Stomach (tissue), 9 donors: ENCODE data around the gene RAB6C. TPM values are rescaled to one million over a fixed set of nuclear protein-coding genes. Genes with fewer than 3 reads are reported as not detected.
"Not testable (repeated sequence)": the region's sequence is repeated elsewhere in the genome, so short reads cannot be mapped to it uniquely, and the experiment has no call there.

Experiments used
- DNase-seq, 2 donors: peaks; one replicate each; pipeline versions ENCODE4 v3.0.0 to v3.0.0-alpha.2; 2013 to 2019
- H3K27ac ChIP-seq, 5 donors: fragments of 200-600 bp in 4 of 5; sonication (generic) in 4 of 5; one replicate each; pipeline ENCODE4 v1.5.1; 2013 to 2019; ENCODE audit warnings: mild to moderate bottlenecking in 1 of 5, moderate library complexity in 1 of 5
- H3K27me3 ChIP-seq, 3 donors: fragments of 200-600 bp; sonication (generic); one replicate each; pipeline ENCODE4 v1.5.1; 2017 to 2019; ENCODE audit warnings: mixed run types in 1 of 3
- H3K36me3 ChIP-seq, 4 donors: fragments of 200-600 bp; sonication (generic); 1 replicate in 3 of 4; 2 replicates in 1 of 4; pipeline ENCODE4 v1.5.1; 2016 to 2019
- H3K4me1 ChIP-seq, 4 donors: fragments of 200-600 bp; sonication (generic); one replicate each; pipeline ENCODE4 v1.5.1; 2016 to 2019
- H3K4me3 ChIP-seq, 4 donors: fragments of 200-600 bp; sonication (generic) in 3 of 4; one replicate each; pipeline ENCODE4 v1.5.1; 2016 to 2019; ENCODE audit warnings: mild to moderate bottlenecking in 1 of 4
- H3K9me3 ChIP-seq, 4 donors: fragments of 200-600 bp; sonication (generic); one replicate each; pipeline ENCODE4 v1.5.1; 2016 to 2019
- EP300 ChIP-seq: sonication (generic); formaldehyde crosslinking; IDR thresholded peaks from one replicate; pipeline ENCODE4 v1.6.1; 2017; ENCODE audit warnings: antibody characterized with exemption
- POLR2A ChIP-seq, 4 donors: fragments of 450-650 bp; IDR thresholded peaks; one replicate each; pipeline ENCODE4 v1.6.1; 2016; ENCODE audit warnings: antibody characterized with exemption in 4 of 4, control low read depth in 2 of 4, mild to moderate bottlenecking in 1 of 4, moderate library complexity in 1 of 4
- POLR2AphosphoS5 ChIP-seq, 3 donors: sonication (generic); formaldehyde crosslinking; IDR thresholded peaks; one replicate each; pipeline ENCODE4 v1.6.1; 2016; ENCODE audit warnings: antibody characterized with exemption in 3 of 3
- WGBS, 5 donors: extraction: QIAGEN DNeasy Blood & Tissue Kit in 3 of 5; methylation state at CpG; one replicate each; pipeline versions ENCODE4 v1.1.5 to v1.1.7; 2013 to 2018; 5-methylcytosine and 5-hydroxymethylcytosine counted together
- intact Hi-C: fragments of 100-400 bp; cut with DNase I; formaldehyde crosslinking; loops from one replicate; pipeline ENCODE4 v1.15.1; 2023; ENCODE audit warnings: low total_unique reads
- polyA plus RNA-seq, 3 donors: library from polyadenylated mRNA; stranded (reverse); fragments of 200-250 nt; gene quantifications; one replicate each; pipeline ENCODE4 v1.2.3, GENCODE V29; 2013
- total RNA-seq, 5 donors: library from RNA; depleted of rRNA; stranded (reverse); fragments of >200 nt; gene quantifications; one replicate each; pipeline versions ENCODE4 v1.1.0 to v1.2.3, GENCODE V29; 2014 to 2016
- TF ChIP-seq, protein P1 (sequence below), 7 experiments: fragments of 450-650 bp in 4 of 7; fragments of 200-600 bp in 3 of 7; sonication (generic) in 3 of 7; IDR thresholded peaks; one replicate each; pipeline ENCODE4 v1.5.1; 2016 to 2019; ENCODE audit warnings: antibody characterized with exemption in 7 of 7, control low read depth in 2 of 7, mild to moderate bottlenecking in 1 of 7
- donor health status: healthy with polysubstance abuse.
- donor health status: Bipolar disorder and iron deficiency.
- donor health status: healthy.

The RAB6C gene
- total and polyA plus RNA-seq, 8 donors: 0.18 TPM; not detected in 7

GRCh38 chr2:129984426-129984825, 5.0 kb downstream of the RAB6C start:
- DNase-seq: no peak
- TF ChIP-seq, protein P1, sequence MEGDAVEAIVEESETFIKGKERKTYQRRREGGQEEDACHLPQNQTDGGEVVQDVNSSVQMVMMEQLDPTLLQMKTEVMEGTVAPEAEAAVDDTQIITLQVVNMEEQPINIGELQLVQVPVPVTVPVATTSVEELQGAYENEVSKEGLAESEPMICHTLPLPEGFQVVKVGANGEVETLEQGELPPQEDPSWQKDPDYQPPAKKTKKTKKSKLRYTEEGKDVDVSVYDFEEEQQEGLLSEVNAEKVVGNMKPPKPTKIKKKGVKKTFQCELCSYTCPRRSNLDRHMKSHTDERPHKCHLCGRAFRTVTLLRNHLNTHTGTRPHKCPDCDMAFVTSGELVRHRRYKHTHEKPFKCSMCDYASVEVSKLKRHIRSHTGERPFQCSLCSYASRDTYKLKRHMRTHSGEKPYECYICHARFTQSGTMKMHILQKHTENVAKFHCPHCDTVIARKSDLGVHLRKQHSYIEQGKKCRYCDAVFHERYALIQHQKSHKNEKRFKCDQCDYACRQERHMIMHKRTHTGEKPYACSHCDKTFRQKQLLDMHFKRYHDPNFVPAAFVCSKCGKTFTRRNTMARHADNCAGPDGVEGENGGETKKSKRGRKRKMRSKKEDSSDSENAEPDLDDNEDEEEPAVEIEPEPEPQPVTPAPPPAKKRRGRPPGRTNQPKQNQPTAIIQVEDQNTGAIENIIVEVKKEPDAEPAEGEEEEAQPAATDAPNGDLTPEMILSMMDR (IDR thresholded peaks at IDR 0.05): no peak
- TF ChIP-seq POLR2A (IDR thresholded peaks at IDR 0.05) (no peak), EP300 (no peak), POLR2AphosphoS5 (IDR thresholded peaks at IDR 0.05) (no peak)
- Histone ChIP-seq H3K27me3 (peaks cover 0 to 43% (median 9%) of the 10 kb centered on the region in 3 donors), H3K27ac (no peak overlapping the region), H3K9me3 (no peaks in the 10 kb centered on the region), H3K4me1 (peaks cover 0 to 5% (median 5%) of the 10 kb centered on the region in 4 donors), H3K36me3 (no peaks in the 10 kb centered on the region), H3K4me3 (no peak overlapping the region)
- 74 to 83% (median 80%) methylated on average over 2 of the region's 2 CpGs for WGBS, 5 donors
- intact Hi-C loops: no loop called here

- 5 to 7% (median 6%) methylated on average over 19 to 36 of the region's 49 CpGs for WGBS, 5 donors
Observed at GRCh38 chr2:129992415-129993006, 13.0 kb downstream of the RAB6C start.

GRCh38 chr2:129993151-129993550, 13.7 kb downstream of the RAB6C start:
- 23 to 41% (median 35%) methylated on average over 14 to 20 of the region's 20 CpGs for WGBS, 5 donors
- H3K36me3 ChIP-seq, H3K9me3 ChIP-seq, DNase-seq, H3K4me1 ChIP-seq, H3K4me3 ChIP-seq, H3K27ac ChIP-seq, intact Hi-C loops: not testable (repeated sequence)
- peaks cover 0 to 56% (median 11%) of the 10 kb centered on the region in 3 donors for H3K27me3 ChIP-seq

More at GRCh38 chr2:129992415-129993006, 13.0 kb downstream of the RAB6C start:
- H3K9me3 ChIP-seq, DNase-seq, intact Hi-C loops, H3K27ac ChIP-seq, H3K36me3 ChIP-seq, H3K4me1 ChIP-seq, H3K4me3 ChIP-seq: not testable (repeated sequence)
- H3K27me3 ChIP-seq: peaks cover 0 to 55% (median 11%) of the 10 kb centered on the region in 3 donors

DNA sequence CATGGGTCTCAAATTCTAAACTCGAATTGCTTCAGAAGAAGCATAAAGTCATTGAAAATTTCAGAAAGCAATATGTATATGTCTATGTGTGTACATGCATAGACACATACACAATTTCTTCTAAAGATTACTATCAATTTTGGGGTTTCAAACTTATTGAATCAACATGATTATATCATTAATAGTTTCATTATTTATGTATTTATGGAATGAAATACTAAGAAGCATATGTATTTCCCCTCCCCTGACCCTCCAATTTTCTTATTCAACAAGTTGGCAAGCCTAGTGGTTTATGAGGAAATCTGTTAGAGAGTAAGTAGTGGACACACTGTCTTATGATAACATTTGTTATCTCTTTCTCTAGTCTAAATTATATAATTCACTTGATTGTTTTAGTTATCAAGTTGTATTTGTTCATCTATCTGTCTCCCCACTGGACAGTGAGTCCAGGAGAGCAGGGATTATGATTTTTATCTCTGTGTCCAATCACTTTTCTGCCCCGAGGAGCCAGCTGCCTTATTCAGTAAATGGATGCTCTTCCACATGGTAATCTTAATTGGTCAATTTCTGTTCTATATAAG, 17.3 kb downstream of the RAB6C start:
- WGBS, 5 donors: 56 to 66% (median 61%) methylated on average over 2 of the region's 2 CpGs
- peaks cover 0 to 16% (median 8%) of the 10 kb centered on the region in 4 donors for H3K9me3 ChIP-seq
- intact Hi-C loops, H3K4me1 ChIP-seq, H3K36me3 ChIP-seq, DNase-seq, H3K4me3 ChIP-seq, H3K27ac ChIP-seq: not testable (repeated sequence)
- peaks cover 0 to 38% (median 7%) of the 10 kb centered on the region in 3 donors for H3K27me3 ChIP-seq

DNA sequence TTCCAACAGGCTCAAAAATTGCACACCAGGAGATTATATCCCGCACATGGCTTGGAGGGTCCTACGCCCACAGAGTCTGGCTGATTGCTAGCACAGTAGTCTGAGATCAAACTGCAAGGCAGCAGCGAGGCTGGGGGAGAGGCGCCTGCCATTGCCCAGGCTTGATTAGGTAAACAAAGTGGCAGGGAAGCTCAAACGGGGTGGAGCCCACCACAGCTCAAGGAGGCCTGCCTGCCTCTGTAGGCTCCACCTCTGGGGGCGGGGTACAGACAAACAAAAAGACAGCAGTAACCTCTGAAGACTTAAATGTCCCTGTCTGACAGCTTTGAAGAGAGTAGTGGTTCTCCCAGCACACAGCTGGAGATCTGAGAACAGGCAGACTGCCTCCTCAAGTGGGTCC, 19.3 kb downstream of the RAB6C start:
- H3K27ac ChIP-seq, intact Hi-C loops, DNase-seq, H3K36me3 ChIP-seq, H3K4me1 ChIP-seq, H3K4me3 ChIP-seq: not testable (repeated sequence)
- H3K9me3 ChIP-seq: peaks cover 0 to 15% (median 8%) of the 10 kb centered on the region in 4 donors
- peaks cover 0 to 25% (median 0%) of the 10 kb centered on the region in 3 donors for H3K27me3 ChIP-seq
- WGBS, 5 donors: 63 to 77% (median 69%) methylated on average over 6 of the region's 6 CpGs

GRCh38 chr2:130005862-130006261, 26.4 kb downstream of the RAB6C start:
- peaks cover 0 to 32% (median 3%) of the 10 kb centered on the region in 3 donors for H3K27me3 ChIP-seq
- H3K36me3 ChIP-seq, H3K9me3 ChIP-seq, intact Hi-C loops, H3K27ac ChIP-seq, H3K4me1 ChIP-seq, H3K4me3 ChIP-seq: not testable (repeated sequence)
- peak in 1 of 2 donors; percentile 36 for DNase-seq
- 7 to 15% (median 9%) methylated on average over 33 to 39 of the region's 42 CpGs for WGBS, 5 donors

- peaks cover 0 to 15% (median 13%) of the 10 kb centered on the region in 4 donors for H3K9me3 ChIP-seq
- H3K4me3 ChIP-seq, H3K27ac ChIP-seq, H3K27me3 ChIP-seq, DNase-seq, H3K4me1 ChIP-seq, intact Hi-C loops, H3K36me3 ChIP-seq: not testable (repeated sequence)
- 64 to 83% (median 72%) methylated on average over 5 of the region's 5 CpGs for WGBS, 5 donors
Observed at GRCh38 chr2:130016701-130017100, 37.2 kb downstream of the RAB6C start.
